HCT116 (cell line): ENCODE data around the gene CNTNAP5. TPM values are rescaled to one million over a fixed set of nuclear protein-coding genes. Genes with fewer than 3 reads are reported as not detected.

ENCODE experiments used
- ATAC-seq: fragments of 200-7000 bp; cut with Tn5 transposase; 2 replicates; pipeline ENCODE4 v1.9.1; 2020; ENCODE audit warnings: mild to moderate bottlenecking, moderate library complexity
- BruUV-seq: library from RNA; stranded (reverse); fragments of 400-500 nt; replicated peaks from 2 replicates; lab custom pipeline; 2021; lab: Mats Ljungman, UMichigan
- CTCF ChIA-PET: fragments of 300-600 bp; sonication (Branson Sonifier 250); formaldehyde crosslinking; loops from one replicate; lab custom pipeline; 2021; ENCODE audit warnings: antibody characterized with exemption; lab: Charles Lee
- POLR2A ChIA-PET: fragments of 300-600, 350-600 bp; sonication (Branson Sonifier 250); formaldehyde crosslinking; loops from one replicate; lab custom pipeline; 2021; ENCODE audit warnings: antibody characterized with exemption; lab: Charles Lee
- RAD21 ChIA-PET, 2 experiments: fragments of 300-600 bp; sonication (Branson Sonifier 250); formaldehyde crosslinking; loops; one replicate each; lab custom pipeline; 2023; ENCODE audit warnings: low total read pairs in 2 of 2; ENCODE audit not compliant: uncharacterized antibody in 2 of 2, unreplicated experiment in 2 of 2, low non-redundant PET in 1 of 2; lab: Charles Lee
- DNase-seq: peaks from one replicate; pipeline ENCODE4 v3.0.0-alpha.2; 2010; ENCODE audit warnings: low read depth, low spot score
- H2AFZ ChIP-seq: fragments of 200-600 bp; shearing (Covaris generic), sonication (generic); 2 replicates; pipeline ENCODE4 v1.6.1; 2017; ENCODE audit warnings: low read depth, mixed run types, mixed read lengths, antibody characterized with exemption, low read length; ENCODE audit not compliant: poor library complexity, severe bottlenecking
- H3K27ac ChIP-seq: 2 replicates; pipeline ENCODE4 v1.5.1; 2012; ENCODE audit warnings: low read depth, low read length
- H3K27me3 ChIP-seq: fragments of 200-600 bp; sonication (generic); 2 replicates; pipeline ENCODE4 v1.6.1; 2016; ENCODE audit warnings: mixed run types, low read length, mixed read lengths; ENCODE audit not compliant: insufficient read depth
- H3K36me3 ChIP-seq, 2 experiments: fragments of 200-500 bp in 1 of 2; fragments of 200-600 bp in 1 of 2; sonication (Bioruptor generic) in 1 of 2; sonication (generic) in 1 of 2; 2 replicates each; pipeline versions ENCODE4 v1.5.1 to v1.6.1; 2014 to 2016; ENCODE audit warnings: low read length in 2 of 2, inconsistent platforms in 1 of 2, mixed read lengths in 1 of 2, mixed run types in 1 of 2; ENCODE audit not compliant: insufficient read depth in 2 of 2, control insufficient read depth in 1 of 2
- H3K4me1 ChIP-seq, 2 experiments: fragments of 200-600 bp in 1 of 2; sonication (generic) in 1 of 2; 2 replicates each; pipeline versions ENCODE4 v1.5.1 to v1.6.1; 2012 to 2017; ENCODE audit warnings: low read length in 2 of 2, inconsistent platforms in 1 of 2, mild to moderate bottlenecking in 1 of 2, mixed read lengths in 1 of 2, mixed run types in 1 of 2, moderate library complexity in 1 of 2; ENCODE audit not compliant: insufficient read depth in 2 of 2, control insufficient read depth in 1 of 2
- H3K4me2 ChIP-seq: fragments of 200-600 bp; sonication (generic); 2 replicates; pipeline ENCODE4 v1.6.1; 2017; ENCODE audit warnings: mixed run types, low read length, mixed read lengths
- H3K4me3 ChIP-seq, 2 experiments: fragments of 200-600 bp in 1 of 2; sonication (generic) in 1 of 2; replicated peaks in 1 of 2; 2 replicates each; pipeline ENCODE4 v1.5.1; 2011 to 2016; ENCODE audit warnings: low read length in 2 of 2, control low read depth in 1 of 2, low read depth in 1 of 2, mild to moderate bottlenecking in 1 of 2, mixed read lengths in 1 of 2, mixed run types in 1 of 2
- H3K79me2 ChIP-seq: fragments of 200-600 bp; sonication (generic); 2 replicates; pipeline ENCODE4 v1.6.1; 2017; ENCODE audit warnings: mild to moderate bottlenecking, mixed run types, low read length, moderate library complexity, mixed read lengths; ENCODE audit not compliant: insufficient read depth
- H3K9ac ChIP-seq: fragments of 200-600 bp; sonication (generic); 2 replicates; pipeline ENCODE4 v1.6.1; 2016; ENCODE audit warnings: low read length, mixed read lengths
- H3K9me2 ChIP-seq: fragments of 200-600 bp; sonication (generic), shearing (Covaris generic); 2 replicates; pipeline ENCODE4 v1.6.1; 2017; ENCODE audit warnings: mixed run types, mild to moderate bottlenecking, moderate library complexity; ENCODE audit not compliant: insufficient read depth
- H3K9me3 ChIP-seq, 2 experiments: fragments of 200-500 bp in 1 of 2; fragments of 200-600 bp in 1 of 2; sonication (Bioruptor generic) in 1 of 2; sonication (generic) in 1 of 2; 2 replicates each; pipeline ENCODE4 v1.6.1; 2014 to 2017; ENCODE audit warnings: low read length in 2 of 2, mixed read lengths in 2 of 2, inconsistent platforms in 1 of 2, low read depth in 1 of 2, mild to moderate bottlenecking in 1 of 2, mixed run types in 1 of 2, moderate library complexity in 1 of 2; ENCODE audit not compliant: control insufficient read depth in 1 of 2, insufficient read depth in 1 of 2
- H4K20me1 ChIP-seq: fragments of 200-600 bp; sonication (generic), shearing (Covaris generic); 2 replicates; pipeline ENCODE4 v1.6.1; 2017; ENCODE audit warnings: mixed run types, mild to moderate bottlenecking, moderate library complexity; ENCODE audit not compliant: insufficient read depth
- CTCF ChIP-seq, 3 experiments: fragments of 200-600 bp in 1 of 3; sonication (generic) in 1 of 3; IDR thresholded peaks in 2 of 3; conservative IDR thresholded peaks in 1 of 3; 2 replicates each; pipeline ENCODE4 v1.5.1; 2012 to 2017; ENCODE audit warnings: low read depth in 2 of 3, low read length in 2 of 3, antibody characterized with exemption in 1 of 3, borderline replicate concordance in 1 of 3, control low read depth in 1 of 3, mild to moderate bottlenecking in 1 of 3, mixed read lengths in 1 of 3, mixed run types in 1 of 3, moderate library complexity in 1 of 3; ENCODE audit not compliant: insufficient read depth in 1 of 3
- EGR1 ChIP-seq: IDR thresholded peaks from 2 replicates; pipeline ENCODE4 v1.6.1; 2012; ENCODE audit warnings: low read depth
- EZH2 ChIP-seq: fragments of 200-600 bp; sonication (generic); IDR thresholded peaks from 2 replicates; pipeline ENCODE4 v1.6.1; 2017; ENCODE audit warnings: antibody characterized with exemption, mixed run types
- JUND ChIP-seq: IDR thresholded peaks from 2 replicates; pipeline ENCODE4 v1.6.1; 2012
- POLR2A ChIP-seq: IDR thresholded peaks from 2 replicates; pipeline ENCODE4 v1.7.0; 2011; ENCODE audit warnings: borderline replicate concordance; ENCODE audit not compliant: insufficient read depth, insufficient read length; ENCODE audit errors: extremely low read depth
- REST ChIP-seq: IDR thresholded peaks from 2 replicates; pipeline ENCODE4 v1.6.1; 2012; ENCODE audit warnings: low read depth
- SIN3A ChIP-seq: IDR thresholded peaks from 2 replicates; pipeline ENCODE4 v1.6.1; 2012; ENCODE audit warnings: low read depth
- YY1 ChIP-seq: IDR thresholded peaks from 2 replicates; pipeline ENCODE4 v1.6.1; 2011; ENCODE audit warnings: low read length, low read depth, moderate library complexity, mild to moderate bottlenecking; ENCODE audit not compliant: insufficient replicate concordance; ENCODE audit errors: extremely low read depth
- ZBTB33 ChIP-seq: IDR thresholded peaks from 2 replicates; pipeline ENCODE4 v1.6.1; 2011; ENCODE audit warnings: mild to moderate bottlenecking, low read length, moderate library complexity; ENCODE audit not compliant: insufficient replicate concordance; ENCODE audit errors: extremely low read depth
- ZNF274 ChIP-seq: fragments of 200-500 bp; sonication (Bioruptor generic); IDR thresholded peaks from 2 replicates; pipeline ENCODE4 v1.6.1; 2014; ENCODE audit warnings: mild to moderate bottlenecking, low read depth, low read length, inconsistent platforms
- intact Hi-C: fragments of 100-400 bp; cut with micrococcal nuclease; formaldehyde crosslinking; loops from 2 replicates; pipeline ENCODE4 v1.10.0; 2022
- total RNA-seq: library from RNA; stranded (reverse); gene quantifications from one replicate; pipeline ENCODE4 v1.2.1, GENCODE V29; 2021; ENCODE audit not compliant: unreplicated experiment

The CNTNAP5 gene
- total RNA-seq, 1 experiment from 2014 or later: not detected

- TF ChIP-seq ZNF274: no peak
These were observed 455.9 kb downstream of the CNTNAP5 start (continued) for GRCh38 chr2:124480958-124481357.

- TF ChIP-seq YY1: no peak
- H3K9ac ChIP-seq: no peak overlapping the region
- no peak for ATAC-seq
- no peak overlapping the region for H3K4me2 ChIP-seq
- no peaks in the 10 kb centered on the region for H3K36me3 ChIP-seq
- H3K9me2 ChIP-seq: no peaks in the 10 kb centered on the region
- H3K4me1 ChIP-seq: no peaks in the 10 kb centered on the region
- H3K27me3 ChIP-seq: no peaks in the 10 kb centered on the region
- no peaks in the 10 kb centered on the region for H4K20me1 ChIP-seq
- peaks cover 4 to 8% of the 10 kb centered on the region in 2 experiments; a peak in 2 of 4 replicates for H3K9me3 ChIP-seq
- BruUV-seq: no TSS peak
- no peak overlapping the region for H2AFZ ChIP-seq
- H3K27ac ChIP-seq: no peak overlapping the region
- no peak overlapping the region for H3K4me3 ChIP-seq
- ChIA-PET CTCF (no interaction called here), RAD21 (no interaction called here), POLR2A (no interaction called here)
- no peak for DNase-seq
- H3K79me2 ChIP-seq: no peaks in the 10 kb centered on the region
- intact Hi-C loops: no loop called here
These were observed 457.0 kb downstream of the CNTNAP5 start for GRCh38 chr2:124482044-124482443.

- Histone ChIP-seq H4K20me1 (no peaks in the 10 kb centered on the region), H3K9me3 (peaks cover 8% of the 10 kb centered on the region in 2 experiments; a peak in 2 of 4 replicates), H3K4me1 (no peaks in the 10 kb centered on the region), H3K9ac (no peak overlapping the region), H2AFZ (no peak overlapping the region), H3K79me2 (no peaks in the 10 kb centered on the region), H3K4me3 (no peak overlapping the region), H3K27me3 (no peaks in the 10 kb centered on the region), H3K4me2 (no peak overlapping the region), H3K9me2 (no peaks in the 10 kb centered on the region), H3K36me3 (no peaks in the 10 kb centered on the region), H3K27ac (no peak overlapping the region)
- ChIA-PET POLR2A (no interaction called here), RAD21 (no interaction called here), CTCF (no interaction called here)
- ATAC-seq (no peak), DNase-seq (no peak)
- intact Hi-C loops: no loop called here
- BruUV-seq: no TSS peak
- TF ChIP-seq JUND (no peak), SIN3A (no peak), EZH2 (no peak), ZBTB33 (no peak), CTCF (IDR thresholded peaks at IDR 0.05 in 2 of 3, conservative IDR thresholded peaks at IDR 0.05 in 1 of 3; ENCODE audit: borderline replicate concordance in 1 of 3, insufficient read depth in 1 of 3, low read depth in 2 of 3, low read length in 2 of 3) (no peak), ZNF274 (no peak), REST (no peak), POLR2A (no peak), EGR1 (no peak)
These were observed 457.5 kb downstream of the CNTNAP5 start for GRCh38 chr2:124482551-124482950.
